Thoracic aorta (tissue), 2 donors: ENCODE results near the gene RAB40AL. TPM values are rescaled to one million over a fixed set of nuclear protein-coding genes. Genes with fewer than 3 reads are reported as not detected.

Experiments
- ATAC-seq: fragments of 150-250 bp; one replicate; pipeline ENCODE4 v1.8.0; 2017; ENCODE audit warnings: low read depth; ENCODE audit not compliant: insufficient number of reproducible peaks, low FRiP score
- DNase-seq: peaks from one replicate; pipeline ENCODE4 v3.0.0-alpha.2; 2020; ENCODE audit warnings: low spot score
- H3K27ac ChIP-seq, 2 donors: fragments of 200-600 bp; sonication (generic); 1 replicate in 1 of 2; 2 replicates in 1 of 2; pipeline ENCODE4 v1.5.1; 2016; ENCODE audit warnings: mild to moderate bottlenecking in 2 of 2, moderate library complexity in 2 of 2
- H3K27me3 ChIP-seq: fragments of 200-600 bp; sonication (generic); replicated peaks from 2 replicates; pipeline ENCODE4 v1.6.0; 2016; ENCODE audit warnings: mild to moderate bottlenecking; ENCODE audit not compliant: insufficient read depth
- H3K36me3 ChIP-seq: fragments of 200-600 bp; sonication (generic); one replicate; pipeline ENCODE4 v1.5.1; 2016
- H3K4me1 ChIP-seq, 2 donors: fragments of 200-600 bp; sonication (generic); 1 replicate in 1 of 2; 2 replicates in 1 of 2; pipeline versions ENCODE4 v1.5.1 to v1.6.0; 2016; ENCODE audit warnings: low read depth in 2 of 2, mild to moderate bottlenecking in 1 of 2; ENCODE audit not compliant: control insufficient read depth in 1 of 2
- H3K4me3 ChIP-seq: fragments of 200-600 bp; sonication (generic); 2 replicates; pipeline ENCODE4 v1.5.1; 2016; ENCODE audit warnings: mild to moderate bottlenecking
- H3K9me3 ChIP-seq: fragments of 200-600 bp; sonication (generic); 2 replicates; pipeline ENCODE4 v1.5.1; 2016
- total RNA-seq, 2 donors: library from RNA; depleted of rRNA; stranded (reverse); fragments of >200 nt; gene quantifications; one replicate each; pipeline versions ENCODE4 v1.1.0 to v1.2.3, GENCODE V29; 2016
- TF ChIP-seq, protein P1 (sequence below): fragments of 200-600 bp; sonication (generic); IDR thresholded peaks from one replicate; pipeline ENCODE4 v1.5.1; 2019; ENCODE audit warnings: antibody characterized with exemption

The RAB40AL gene
- total RNA-seq, 2 donors from 2014 or later: 1.2 to 1.4 TPM

DNA sequence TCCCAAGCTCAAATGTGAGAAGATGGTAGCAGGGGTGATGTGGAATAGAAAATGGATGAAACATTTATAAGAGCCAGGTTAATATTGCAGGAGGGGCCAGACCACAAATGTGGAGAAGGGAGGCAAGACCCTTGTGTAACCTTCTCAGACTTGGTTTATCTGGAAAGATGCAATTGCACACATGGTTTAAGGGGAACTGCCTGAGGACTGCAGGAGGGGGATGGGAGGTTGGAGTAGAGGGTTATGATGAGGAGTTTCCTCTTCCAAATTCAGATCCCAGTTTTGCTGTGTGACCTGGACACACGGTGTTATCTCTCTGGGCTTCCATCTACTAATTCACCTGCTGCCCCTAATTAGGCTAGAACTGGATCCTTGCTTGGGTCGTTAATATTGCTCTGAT is 46.1 kb downstream of the RAB40AL start:
- TF ChIP-seq, protein P1, sequence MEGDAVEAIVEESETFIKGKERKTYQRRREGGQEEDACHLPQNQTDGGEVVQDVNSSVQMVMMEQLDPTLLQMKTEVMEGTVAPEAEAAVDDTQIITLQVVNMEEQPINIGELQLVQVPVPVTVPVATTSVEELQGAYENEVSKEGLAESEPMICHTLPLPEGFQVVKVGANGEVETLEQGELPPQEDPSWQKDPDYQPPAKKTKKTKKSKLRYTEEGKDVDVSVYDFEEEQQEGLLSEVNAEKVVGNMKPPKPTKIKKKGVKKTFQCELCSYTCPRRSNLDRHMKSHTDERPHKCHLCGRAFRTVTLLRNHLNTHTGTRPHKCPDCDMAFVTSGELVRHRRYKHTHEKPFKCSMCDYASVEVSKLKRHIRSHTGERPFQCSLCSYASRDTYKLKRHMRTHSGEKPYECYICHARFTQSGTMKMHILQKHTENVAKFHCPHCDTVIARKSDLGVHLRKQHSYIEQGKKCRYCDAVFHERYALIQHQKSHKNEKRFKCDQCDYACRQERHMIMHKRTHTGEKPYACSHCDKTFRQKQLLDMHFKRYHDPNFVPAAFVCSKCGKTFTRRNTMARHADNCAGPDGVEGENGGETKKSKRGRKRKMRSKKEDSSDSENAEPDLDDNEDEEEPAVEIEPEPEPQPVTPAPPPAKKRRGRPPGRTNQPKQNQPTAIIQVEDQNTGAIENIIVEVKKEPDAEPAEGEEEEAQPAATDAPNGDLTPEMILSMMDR: no peak
- no peak overlapping the region for H3K4me3 ChIP-seq
- DNase-seq (no peak), ATAC-seq (no peak)
- H3K27me3 ChIP-seq: no peaks in the 10 kb centered on the region
- H3K4me1 ChIP-seq: no peaks in the 10 kb centered on the region
- no peaks in the 10 kb centered on the region for H3K9me3 ChIP-seq
- H3K27ac ChIP-seq: no peak overlapping the region
- H3K36me3 ChIP-seq: no peaks in the 10 kb centered on the region

DNA sequence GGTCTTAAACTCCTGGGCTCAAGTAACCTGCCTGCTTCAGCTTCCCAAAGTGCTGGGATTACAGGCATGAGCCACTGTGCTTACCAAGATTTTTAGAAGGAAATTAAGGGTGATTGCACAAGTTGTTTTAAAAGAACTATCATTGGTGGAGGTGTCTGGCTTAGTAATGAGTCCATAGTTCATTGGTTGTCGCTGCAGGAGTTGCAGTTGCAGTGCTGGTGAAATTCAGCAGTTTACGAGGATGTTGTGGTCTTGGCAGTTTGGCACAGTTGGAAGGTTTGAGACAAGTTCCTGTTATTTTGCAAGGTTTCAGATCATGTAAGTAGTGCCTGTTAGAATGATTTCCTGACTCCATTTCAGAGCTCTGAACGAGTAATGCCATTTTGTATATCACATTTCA is 48.1 kb downstream of the RAB40AL start:
- TF ChIP-seq, protein P1: no peak
- Histone ChIP-seq H3K27me3 (no peaks in the 10 kb centered on the region), H3K36me3 (no peaks in the 10 kb centered on the region), H3K27ac (no peak overlapping the region), H3K9me3 (no peaks in the 10 kb centered on the region), H3K4me3 (no peak overlapping the region), H3K4me1 (no peaks in the 10 kb centered on the region)
- ATAC-seq: no peak
- no peak for DNase-seq

Other genes starting within 250 kb of the RAB40AL start
- gene GPRASP2, start 224.8 kb upstream of the RAB40AL start, total RNA-seq: 1 to 10 TPM; 4.7 to 8.1 TPM
- 1 to 10 TPM; 4.2 to 7.0 TPM for gene GPRASP3, start 216.5 kb upstream of the RAB40AL start, total RNA-seq
- gene BEX1, start 126.9 kb downstream of the RAB40AL start, total RNA-seq: under 1 TPM in 1 of 2 donors, not detected in 1; 0.92 TPM
- under 1 TPM; 0.49 to 0.54 TPM for gene NXF3, start 155.9 kb downstream of the RAB40AL start, total RNA-seq